ENCODE data around the gene MORN1.

DNA sequence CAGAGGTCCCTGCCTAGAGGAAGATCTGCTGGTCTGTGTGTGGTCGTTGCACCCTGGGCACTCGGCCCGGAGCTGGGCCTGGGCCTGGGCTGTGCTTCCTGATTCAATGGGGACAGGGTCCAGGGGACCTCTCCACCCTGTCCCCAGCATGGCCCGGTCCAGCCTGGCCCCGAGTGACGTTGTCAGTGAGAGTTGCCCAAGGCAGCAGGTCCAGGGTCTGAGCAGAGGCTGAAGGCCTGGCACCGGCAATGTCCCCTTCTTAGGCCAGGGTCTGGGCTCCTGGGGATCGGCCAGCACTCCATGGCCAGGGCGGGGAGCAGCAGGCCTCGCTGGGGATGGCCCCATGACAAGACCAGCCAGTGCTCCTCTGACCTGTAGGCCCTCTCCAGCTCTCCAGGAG, 36.6 kb upstream of the MORN1 start:
- TF ChIP-seq, protein P1, sequence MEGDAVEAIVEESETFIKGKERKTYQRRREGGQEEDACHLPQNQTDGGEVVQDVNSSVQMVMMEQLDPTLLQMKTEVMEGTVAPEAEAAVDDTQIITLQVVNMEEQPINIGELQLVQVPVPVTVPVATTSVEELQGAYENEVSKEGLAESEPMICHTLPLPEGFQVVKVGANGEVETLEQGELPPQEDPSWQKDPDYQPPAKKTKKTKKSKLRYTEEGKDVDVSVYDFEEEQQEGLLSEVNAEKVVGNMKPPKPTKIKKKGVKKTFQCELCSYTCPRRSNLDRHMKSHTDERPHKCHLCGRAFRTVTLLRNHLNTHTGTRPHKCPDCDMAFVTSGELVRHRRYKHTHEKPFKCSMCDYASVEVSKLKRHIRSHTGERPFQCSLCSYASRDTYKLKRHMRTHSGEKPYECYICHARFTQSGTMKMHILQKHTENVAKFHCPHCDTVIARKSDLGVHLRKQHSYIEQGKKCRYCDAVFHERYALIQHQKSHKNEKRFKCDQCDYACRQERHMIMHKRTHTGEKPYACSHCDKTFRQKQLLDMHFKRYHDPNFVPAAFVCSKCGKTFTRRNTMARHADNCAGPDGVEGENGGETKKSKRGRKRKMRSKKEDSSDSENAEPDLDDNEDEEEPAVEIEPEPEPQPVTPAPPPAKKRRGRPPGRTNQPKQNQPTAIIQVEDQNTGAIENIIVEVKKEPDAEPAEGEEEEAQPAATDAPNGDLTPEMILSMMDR (IDR thresholded peaks at IDR 0.05), result no peak
- no peak for TF ChIP-seq POLR2A (IDR thresholded peaks at IDR 0.05)
